ENCODE data around the gene NFAM1. TPM values are rescaled to one million over a fixed set of nuclear protein-coding genes. Genes with fewer than 3 reads are reported as not detected.

The NFAM1 gene
- total RNA-seq, 2 donors from 2014 or later: 3.7 to 6.7 TPM

DNA sequence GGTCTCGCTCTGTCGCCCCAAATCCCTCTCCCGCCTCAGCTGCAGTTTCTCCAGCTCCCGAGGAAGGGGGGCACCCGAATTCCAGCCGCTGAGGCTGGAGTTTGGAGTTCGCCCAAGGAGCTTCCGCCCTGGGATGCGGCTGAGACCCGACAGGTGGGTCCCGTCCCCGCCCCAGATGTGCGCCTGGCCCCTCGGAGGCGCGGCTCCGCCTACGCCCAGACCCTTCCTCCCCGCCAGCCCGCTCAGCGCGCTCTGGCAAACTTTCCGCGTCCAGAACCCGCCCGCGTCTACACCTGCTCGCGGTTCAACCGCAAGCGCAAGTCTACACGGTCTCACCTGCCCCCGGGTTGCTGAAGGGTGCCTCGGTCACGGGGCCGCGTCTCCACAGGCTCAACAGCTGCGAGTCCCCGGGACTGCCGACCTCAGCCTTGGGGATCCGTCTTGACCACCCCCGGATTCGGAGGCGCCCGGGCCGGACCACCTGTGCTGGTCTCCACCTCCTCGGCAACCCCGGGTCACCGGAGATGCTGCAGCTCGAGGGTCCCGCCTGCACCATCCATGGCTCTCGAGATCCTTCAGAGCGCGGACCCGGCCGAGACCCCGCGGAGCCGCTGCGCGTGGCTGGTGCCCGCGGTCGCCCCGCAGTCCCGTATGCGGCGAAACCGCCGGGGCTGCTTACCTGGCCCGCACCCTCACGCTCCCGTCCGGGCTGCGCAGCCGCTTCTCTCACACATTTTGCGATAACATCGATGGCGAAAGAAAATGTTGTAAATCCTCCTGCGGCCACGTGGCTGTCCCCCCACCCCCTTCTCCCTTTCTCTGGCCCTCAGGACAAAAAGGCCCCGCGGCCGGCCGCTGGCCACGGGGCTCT is 63.6 kb downstream of the NFAM1 start:
- intact Hi-C loops (cut with DNase I): no loop called here
- DNase-seq (ENCODE audit: low spot score): no peak

- DNase-seq (ENCODE audit: low spot score): no peak
- intact Hi-C loops (cut with DNase I): no loop called here
Observed at GRCh38 chr22:42367980-42368378, 64.2 kb downstream of the NFAM1 start.

DNA sequence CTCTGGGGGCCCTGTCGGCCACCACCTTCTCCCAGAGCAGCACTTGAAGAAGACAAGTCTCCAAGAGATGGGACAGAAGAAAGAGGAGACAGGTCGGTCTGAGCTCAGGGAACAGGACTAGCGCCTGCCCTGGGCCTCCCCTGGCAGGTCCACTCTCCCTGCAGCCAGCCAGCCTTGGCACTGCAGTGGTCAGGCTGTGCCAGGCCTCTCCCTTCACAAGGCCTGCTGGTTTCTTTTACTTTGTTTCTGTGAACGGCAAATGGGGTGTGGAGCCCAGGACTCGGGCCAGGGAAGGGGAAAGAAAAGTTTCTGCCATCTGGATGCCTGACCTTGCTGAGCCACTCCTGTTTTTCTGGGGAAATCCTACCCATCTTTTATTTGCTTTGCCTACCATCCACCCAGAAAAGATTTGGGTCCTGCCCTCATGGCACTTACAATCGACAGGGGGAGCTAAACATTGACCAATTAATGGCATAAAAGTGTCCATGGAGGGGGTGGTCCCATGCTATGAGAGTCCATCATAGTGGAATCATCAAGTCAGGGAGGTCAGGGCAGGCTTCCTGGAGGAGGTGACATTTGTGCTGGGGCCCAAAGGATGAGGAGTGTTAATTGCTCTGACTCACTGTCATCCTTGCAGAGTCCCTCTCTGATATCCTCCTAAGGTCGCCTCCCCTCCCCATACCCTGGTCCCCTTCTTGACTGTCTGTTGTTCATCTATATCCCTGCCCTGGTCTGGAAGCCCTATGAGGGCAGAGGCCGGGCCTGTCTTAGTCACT is 65.2 kb downstream of the NFAM1 start:
- intact Hi-C loops (cut with DNase I): no loop called here
- DNase-seq (ENCODE audit: low spot score): no peak

GRCh38 chr22:42365942-42366695 is 66.1 kb downstream of the NFAM1 start:
- no peak for DNase-seq (ENCODE audit: low spot score)
- intact Hi-C loops (cut with DNase I): no loop called here

GRCh38 chr22:42365111-42365865 is 66.9 kb downstream of the NFAM1 start:
- intact Hi-C loops (cut with DNase I): no loop called here
- DNase-seq (ENCODE audit: low spot score): no peak

GRCh38 chr22:42364604-42365110 is 67.5 kb downstream of the NFAM1 start:
- intact Hi-C loops (cut with DNase I): no loop called here

GRCh38 chr22:42363892-42364291 is 68.3 kb downstream of the NFAM1 start:
- DNase-seq (ENCODE audit: low spot score): no peak
- intact Hi-C loops (cut with DNase I): no loop called here

More at GRCh38 chr22:42364604-42365110, 67.5 kb downstream of the NFAM1 start:
- no peak for DNase-seq (ENCODE audit: low spot score)

DNA sequence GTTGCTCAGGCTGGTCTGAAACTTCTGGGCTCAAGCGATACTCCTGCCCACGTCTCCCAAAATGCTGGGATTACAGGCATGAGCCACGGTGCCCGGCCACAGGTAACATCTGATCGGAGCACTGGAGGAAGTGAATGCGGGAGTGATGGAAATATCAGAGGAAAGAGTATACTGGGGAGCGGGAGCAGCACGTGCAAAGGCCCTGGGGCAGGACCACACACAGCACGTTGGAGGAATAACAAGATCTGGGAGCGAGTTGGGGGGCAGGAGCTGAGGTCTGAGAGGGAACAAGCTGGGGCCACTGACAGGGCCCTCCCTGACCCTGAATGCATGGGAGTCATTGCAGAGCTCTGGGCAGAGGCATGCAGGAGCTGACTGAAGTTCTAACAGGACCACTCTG is 70.7 kb downstream of the NFAM1 start:
- intact Hi-C loops (cut with DNase I): no loop called here
- DNase-seq (ENCODE audit: low spot score): no peak

DNA sequence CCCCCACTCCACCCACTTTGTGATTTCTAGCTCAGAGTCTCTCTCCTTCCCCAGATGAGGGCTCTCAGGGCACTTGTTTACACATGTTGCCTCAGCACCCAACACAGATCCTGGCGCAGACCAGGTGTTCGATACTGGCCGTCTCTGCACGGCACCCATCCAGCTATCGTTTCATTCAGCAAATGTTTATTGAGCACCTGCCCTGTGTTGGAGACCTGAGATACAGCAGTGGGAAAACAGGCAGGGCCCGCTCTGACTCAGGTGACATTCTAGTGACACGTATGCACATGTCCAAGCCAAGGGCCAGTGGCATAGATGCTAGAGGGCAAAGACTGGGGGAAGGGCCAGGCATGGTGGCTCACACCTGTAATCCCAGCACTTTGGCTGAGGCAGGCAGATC is 71.9 kb downstream of the NFAM1 start:
- intact Hi-C loops (cut with DNase I): no loop called here
- DNase-seq (ENCODE audit: low spot score): no peak

DNA sequence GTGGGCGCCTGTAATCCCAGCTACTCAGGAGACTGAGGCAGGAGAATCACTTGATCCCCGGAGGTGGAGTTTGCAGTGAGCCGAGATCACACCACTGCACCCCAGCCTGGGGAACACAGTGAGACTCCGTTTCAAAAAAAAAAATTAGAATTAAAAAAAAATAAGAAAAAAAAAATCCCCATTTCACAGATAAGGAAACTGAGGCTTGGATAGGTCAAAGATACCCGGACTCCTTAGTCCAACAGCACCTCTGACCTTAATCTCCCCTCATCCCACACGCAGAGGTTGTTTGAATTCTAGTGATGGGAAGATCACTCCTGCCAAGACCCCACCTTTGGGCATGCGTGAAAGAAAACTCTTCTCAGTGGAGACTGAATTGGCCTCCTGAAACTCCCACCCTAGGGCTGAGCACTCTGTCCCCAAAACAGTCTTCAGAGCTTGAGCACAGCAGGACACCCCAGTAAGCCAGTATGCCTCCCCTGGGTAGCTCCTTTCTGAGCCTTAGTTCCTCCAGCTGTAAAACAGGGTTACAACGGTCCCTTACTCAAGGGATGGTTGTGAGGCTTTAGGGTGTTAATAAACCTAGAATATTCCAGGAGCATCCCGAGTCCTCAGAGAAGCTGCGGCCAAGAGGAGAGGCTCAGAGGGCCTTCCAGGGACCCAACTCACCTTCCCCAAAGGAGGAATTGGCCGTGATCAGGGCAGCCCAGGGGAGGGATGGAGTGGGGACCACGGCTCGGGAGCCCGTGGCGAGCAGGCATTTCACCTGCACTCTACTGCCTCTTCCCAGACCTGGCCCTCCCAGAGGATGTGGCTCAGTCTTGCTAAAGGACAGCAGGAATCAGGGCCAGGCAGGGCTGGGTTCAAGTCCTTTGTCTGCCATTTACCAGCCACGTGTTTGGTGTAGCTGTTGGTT is 73.3 kb downstream of the NFAM1 start:
- intact Hi-C loops (cut with DNase I): no loop called here

GRCh38 chr22:42357634-42358296 is 74.4 kb downstream of the NFAM1 start:
- intact Hi-C loops (cut with DNase I): no loop called here
- no peak for DNase-seq (ENCODE audit: low spot score)

More for the DNA sequence above, 73.3 kb downstream of the NFAM1 start:
- DNase-seq (ENCODE audit: low spot score): no peak

DNA sequence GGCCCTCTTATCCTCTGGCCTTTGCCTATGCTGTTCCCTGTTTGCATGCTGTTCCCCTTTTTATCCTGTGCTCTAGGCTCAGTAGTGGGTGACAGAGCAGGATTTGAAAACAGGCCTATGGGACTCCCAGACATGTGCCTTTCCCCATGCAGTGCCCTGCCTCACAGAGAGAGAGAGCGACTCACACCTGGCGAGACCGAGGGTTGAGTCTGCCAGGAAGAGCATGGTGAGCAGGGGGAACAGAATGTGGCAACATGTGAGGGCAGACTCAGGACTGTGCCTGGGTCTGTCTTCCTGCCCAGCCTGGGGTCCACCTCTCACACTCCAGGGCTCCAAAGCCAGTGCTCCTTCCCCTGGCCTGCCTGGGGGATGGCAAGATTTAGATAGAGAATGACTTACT is 75.0 kb downstream of the NFAM1 start:
- intact Hi-C loops (cut with DNase I): no loop called here
- DNase-seq (ENCODE audit: low spot score): no peak

- intact Hi-C loops (cut with DNase I): no loop called here
- DNase-seq (ENCODE audit: low spot score): no peak
Observed at GRCh38 chr22:42356533-42356932, 75.7 kb downstream of the NFAM1 start.

- intact Hi-C loops (cut with DNase I): no loop called here
- no peak for DNase-seq (ENCODE audit: low spot score)
Observed at GRCh38 chr22:42353883-42354727, 78.1 kb downstream of the NFAM1 start.

- intact Hi-C loops (cut with DNase I): no loop called here
- DNase-seq (ENCODE audit: low spot score): no peak
Observed at GRCh38 chr22:42350373-42350772, 81.8 kb downstream of the NFAM1 start.

GRCh38 chr22:42347281-42347824 is 84.8 kb downstream of the NFAM1 start:
- intact Hi-C loops (cut with DNase I): no loop called here
- DNase-seq (ENCODE audit: low spot score): no peak
